ENCODE measurements around the gene C1orf159.

The C1orf159 gene

DNA sequence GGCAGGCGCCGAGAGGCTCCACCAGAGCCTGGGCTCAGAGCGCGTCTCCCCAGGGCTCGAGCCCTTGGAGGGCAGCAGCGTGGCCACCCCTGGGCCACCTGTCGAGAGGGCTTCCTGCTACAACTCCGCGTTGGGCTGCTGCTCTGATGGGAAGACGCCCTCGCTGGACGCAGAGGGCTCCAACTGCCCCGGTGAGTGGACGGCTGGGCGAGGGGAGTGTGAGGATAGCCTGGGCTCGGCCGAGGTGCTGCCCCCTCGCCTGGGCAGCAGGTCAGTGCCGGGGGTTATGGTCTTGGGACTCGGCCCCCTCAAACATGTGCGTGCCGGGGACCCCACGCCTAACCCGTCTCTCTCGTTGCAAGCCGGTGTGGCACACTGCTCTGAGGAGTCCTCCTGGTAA, 69.1 kb downstream of the C1orf159 start:
- no peak for TF ChIP-seq GATA1 (IDR thresholded peaks at IDR 0.05; ENCODE audit: low read depth, low read length)
- TF ChIP-seq POLR2A (IDR thresholded peaks at IDR 0.05; ENCODE audit: low read length): no peak
- no peak for DNase-seq

DNA sequence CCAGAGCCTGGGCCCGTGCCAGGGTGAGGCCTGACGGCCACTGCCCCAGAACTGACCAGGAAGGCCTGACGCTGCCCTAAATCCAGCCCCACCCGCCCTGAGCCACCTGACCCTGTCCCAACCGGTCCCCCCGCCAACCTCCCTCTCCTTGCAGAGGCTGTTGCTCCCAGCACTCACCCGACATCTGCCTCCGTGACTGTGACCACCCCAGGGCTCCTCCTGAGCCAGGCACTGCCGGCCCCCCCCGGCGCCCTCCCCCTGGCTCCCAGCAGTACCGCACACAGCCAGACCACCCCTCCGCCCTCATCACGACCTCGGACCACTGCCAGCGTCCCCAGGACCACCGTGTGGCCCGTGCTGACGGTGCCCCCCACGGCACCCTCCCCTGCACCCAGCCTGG, 69.6 kb downstream of the C1orf159 start:
- no peak for DNase-seq
- TF ChIP-seq GATA1 (IDR thresholded peaks at IDR 0.05; ENCODE audit: low read depth, low read length) (no peak), POLR2A (IDR thresholded peaks at IDR 0.05; ENCODE audit: low read length) (no peak)

DNA sequence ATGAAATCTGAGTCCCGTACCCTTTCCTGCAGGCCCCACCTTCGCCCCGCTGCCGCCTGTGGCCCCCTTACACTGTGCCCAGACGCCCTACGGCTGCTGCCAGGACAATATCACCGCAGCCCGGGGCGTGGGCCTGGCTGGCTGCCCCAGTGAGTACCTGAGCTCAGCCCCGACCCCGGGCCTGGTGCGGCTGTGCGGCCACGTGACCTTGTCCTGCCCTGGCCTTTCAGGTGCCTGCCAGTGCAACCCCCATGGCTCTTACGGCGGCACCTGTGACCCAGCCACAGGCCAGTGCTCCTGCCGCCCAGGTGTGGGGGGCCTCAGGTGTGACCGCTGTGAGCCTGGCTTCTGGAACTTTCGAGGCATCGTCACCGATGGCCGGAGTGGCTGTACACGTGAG, 70.8 kb downstream of the C1orf159 start:
- no peak for DNase-seq
- TF ChIP-seq POLR2A (IDR thresholded peaks at IDR 0.05; ENCODE audit: low read length) (no peak), GATA1 (IDR thresholded peaks at IDR 0.05; ENCODE audit: low read depth, low read length) (no peak)

DNA sequence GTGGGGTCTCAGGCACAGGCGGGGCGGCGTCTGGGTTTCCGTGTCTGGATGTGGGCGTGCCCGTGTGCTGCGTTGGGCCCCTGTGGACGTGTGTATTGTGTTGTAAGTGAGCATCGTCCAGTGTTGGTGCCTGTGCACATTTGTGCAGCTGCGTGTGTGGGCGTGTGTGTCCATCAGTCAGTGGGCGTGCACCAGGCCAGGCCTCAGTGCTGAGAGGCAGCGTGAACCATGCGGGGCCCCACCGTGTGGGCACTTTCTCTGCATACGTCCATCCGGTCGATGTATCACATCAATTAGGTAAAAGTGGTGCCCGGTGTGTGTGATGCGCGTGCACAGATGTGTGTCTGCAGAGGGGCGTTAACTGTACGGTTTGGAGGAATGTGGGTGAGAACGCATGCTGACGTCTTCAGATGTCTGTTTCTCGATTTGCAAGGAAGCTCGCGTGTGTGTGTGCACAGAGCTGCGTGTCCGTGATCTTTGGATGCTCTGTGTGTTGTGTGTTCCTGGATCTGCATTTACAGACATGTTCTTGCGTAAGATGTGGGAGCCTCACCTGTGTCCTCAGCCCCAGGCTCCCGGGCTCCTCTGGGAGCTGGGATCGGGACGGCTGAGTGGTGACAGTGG, 71.3 kb downstream of the C1orf159 start:
- TF ChIP-seq GATA1 (IDR thresholded peaks at IDR 0.05; ENCODE audit: low read depth, low read length) (no peak), POLR2A (IDR thresholded peaks at IDR 0.05; ENCODE audit: low read length) (no peak)
- DNase-seq: no peak

DNA sequence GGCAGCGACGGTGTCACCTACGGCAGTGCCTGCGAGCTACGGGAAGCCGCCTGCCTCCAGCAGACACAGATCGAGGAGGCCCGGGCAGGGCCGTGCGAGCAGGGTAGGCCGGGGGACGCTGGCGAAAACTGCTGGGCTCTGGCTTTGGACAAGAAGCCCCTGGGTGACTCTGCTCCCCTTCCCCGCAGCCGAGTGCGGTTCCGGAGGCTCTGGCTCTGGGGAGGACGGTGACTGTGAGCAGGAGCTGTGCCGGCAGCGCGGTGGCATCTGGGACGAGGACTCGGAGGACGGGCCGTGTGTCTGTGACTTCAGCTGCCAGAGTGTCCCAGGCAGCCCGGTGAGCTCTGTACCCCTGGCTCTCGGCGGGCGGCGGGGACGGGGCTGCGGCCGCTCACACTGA, 72.0 kb downstream of the C1orf159 start:
- TF ChIP-seq GATA1 (IDR thresholded peaks at IDR 0.05; ENCODE audit: low read depth, low read length): no peak
- no peak for TF ChIP-seq POLR2A (IDR thresholded peaks at IDR 0.05; ENCODE audit: low read length)
- no peak for DNase-seq

DNA sequence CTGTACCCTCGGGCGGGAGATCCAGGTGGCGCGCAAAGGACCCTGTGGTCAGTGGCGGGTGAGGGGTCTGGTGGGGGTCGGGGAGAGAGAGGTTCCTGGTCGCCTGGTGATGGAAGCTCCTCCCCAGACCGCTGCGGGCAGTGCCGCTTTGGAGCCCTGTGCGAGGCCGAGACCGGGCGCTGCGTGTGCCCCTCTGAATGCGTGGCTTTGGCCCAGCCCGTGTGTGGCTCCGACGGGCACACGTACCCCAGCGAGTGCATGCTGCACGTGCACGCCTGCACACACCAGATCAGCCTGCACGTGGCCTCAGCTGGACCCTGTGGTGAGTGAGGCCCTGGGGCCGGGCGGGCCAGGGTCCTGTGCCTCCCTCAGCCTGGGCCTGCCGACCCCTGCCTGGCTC, 72.5 kb downstream of the C1orf159 start:
- DNase-seq: no peak
- TF ChIP-seq GATA1 (IDR thresholded peaks at IDR 0.05; ENCODE audit: low read depth, low read length) (no peak), POLR2A (IDR thresholded peaks at IDR 0.05; ENCODE audit: low read length) (no peak)

DNA sequence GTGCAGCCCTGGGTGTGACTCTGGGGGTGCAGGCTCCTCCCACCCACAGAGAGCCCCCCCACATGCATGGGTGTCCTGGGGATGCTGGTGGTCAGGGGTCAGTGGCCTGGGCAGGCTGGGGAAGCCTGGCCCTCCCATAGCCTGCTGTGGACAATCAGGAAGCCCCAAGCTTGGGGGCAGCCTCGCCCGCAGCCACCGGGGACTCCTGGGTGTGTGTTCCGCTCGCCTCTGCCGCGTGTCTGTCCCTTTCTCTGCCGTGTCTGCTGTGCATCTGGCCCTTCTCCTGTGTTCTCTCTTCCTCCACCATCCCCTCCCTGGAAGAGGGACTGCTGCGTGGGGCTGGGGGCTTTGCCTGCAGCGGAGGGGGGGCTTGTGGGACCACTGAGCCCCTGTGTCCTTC, 73.1 kb downstream of the C1orf159 start:
- DNase-seq: peak; percentile 21 to 30
- TF ChIP-seq GATA1 (IDR thresholded peaks at IDR 0.05; ENCODE audit: low read depth, low read length): no peak
- TF ChIP-seq POLR2A (IDR thresholded peaks at IDR 0.05; ENCODE audit: low read length): no peak

DNA sequence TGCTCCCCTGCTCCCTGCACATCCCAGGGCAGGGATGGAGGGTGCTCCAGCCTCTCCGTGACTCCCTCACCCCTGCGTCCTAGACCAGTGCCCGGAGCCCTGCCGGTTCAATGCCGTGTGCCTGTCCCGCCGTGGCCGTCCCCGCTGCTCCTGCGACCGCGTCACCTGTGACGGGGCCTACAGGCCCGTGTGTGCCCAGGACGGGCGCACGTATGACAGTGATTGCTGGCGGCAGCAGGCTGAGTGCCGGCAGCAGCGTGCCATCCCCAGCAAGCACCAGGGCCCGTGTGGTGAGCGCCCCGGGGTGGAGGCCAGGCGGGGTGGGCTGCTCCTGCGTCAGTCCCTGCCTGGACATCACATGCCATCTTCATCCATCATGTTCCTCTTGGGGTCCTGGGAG, 74.0 kb downstream of the C1orf159 start:
- DNase-seq: no peak

DNA sequence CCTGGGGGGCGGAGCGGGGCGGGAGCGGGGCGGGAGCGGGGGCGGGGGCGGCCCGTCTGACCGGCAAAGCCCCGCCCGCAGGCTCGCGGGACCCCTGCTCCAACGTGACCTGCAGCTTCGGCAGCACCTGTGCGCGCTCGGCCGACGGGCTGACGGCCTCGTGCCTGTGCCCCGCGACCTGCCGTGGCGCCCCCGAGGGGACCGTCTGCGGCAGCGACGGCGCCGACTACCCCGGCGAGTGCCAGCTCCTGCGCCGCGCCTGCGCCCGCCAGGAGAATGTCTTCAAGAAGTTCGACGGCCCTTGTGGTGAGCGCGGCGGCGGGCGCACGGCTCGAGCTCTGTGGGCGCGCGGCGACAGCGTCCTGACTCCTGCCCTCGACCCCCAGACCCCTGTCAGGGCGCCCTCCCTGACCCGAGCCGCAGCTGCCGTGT, 74.8 kb downstream of the C1orf159 start:
- TF ChIP-seq POLR2A (IDR thresholded peaks at IDR 0.05; ENCODE audit: low read length) (no peak), GATA1 (IDR thresholded peaks at IDR 0.05; ENCODE audit: low read depth, low read length) (no peak)
- no peak for DNase-seq

More for the DNA sequence above, 74.0 kb downstream of the C1orf159 start:
- no peak for TF ChIP-seq GATA1 (IDR thresholded peaks at IDR 0.05; ENCODE audit: low read depth, low read length)
- no peak for TF ChIP-seq POLR2A (IDR thresholded peaks at IDR 0.05; ENCODE audit: low read length)

DNA sequence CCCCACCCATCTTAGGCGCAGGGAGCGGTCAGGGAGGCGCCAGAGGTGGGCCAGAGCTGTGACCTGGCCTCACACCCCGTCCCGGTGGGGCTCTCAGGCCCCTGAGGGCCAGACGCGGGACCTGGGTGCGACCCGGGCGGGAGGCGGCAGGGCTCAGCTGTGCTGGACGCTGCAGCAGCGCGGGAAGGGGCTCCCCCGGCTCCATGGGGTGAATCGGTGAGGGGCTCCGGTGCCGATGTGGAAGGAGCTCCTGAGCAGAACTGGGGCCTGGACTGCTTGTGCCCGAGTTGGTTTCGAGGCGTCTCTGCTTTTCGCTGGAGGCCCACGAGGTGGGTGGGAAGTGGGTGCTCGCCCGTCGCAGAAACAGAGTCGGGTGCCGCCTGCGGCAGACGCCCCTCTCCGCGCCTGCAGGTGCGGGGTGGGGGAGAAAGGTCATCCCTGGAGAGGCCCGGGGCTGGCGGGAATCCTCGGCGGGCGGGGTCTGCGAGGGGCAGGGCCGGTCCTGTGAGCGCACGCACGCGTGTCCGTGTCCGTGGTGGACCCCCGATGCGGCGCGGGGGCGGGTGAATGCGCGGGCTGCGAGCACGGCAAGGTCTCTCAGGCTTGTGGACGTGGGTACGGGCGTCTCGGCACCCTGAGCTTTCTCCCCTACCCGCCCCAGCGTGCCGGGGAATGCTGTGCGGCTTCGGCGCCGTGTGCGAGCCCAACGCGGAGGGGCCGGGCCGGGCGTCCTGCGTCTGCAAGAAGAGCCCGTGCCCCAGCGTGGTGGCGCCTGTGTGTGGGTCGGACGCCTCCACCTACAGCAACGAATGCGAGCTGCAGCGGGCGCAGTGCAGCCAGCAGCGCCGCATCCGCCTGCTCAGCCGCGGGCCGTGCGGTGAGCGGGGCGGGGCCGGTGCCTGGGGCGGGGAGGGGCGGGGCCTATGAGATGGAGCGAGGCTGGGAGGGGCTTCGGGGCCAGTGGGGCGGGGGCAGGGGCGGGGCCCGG, 75.6 kb downstream of the C1orf159 start:
- peak; percentile 85 to 89 for DNase-seq
- no peak for TF ChIP-seq POLR2A (IDR thresholded peaks at IDR 0.05; ENCODE audit: low read length)
- TF ChIP-seq GATA1 (IDR thresholded peaks at IDR 0.05; ENCODE audit: low read depth, low read length): no peak

DNA sequence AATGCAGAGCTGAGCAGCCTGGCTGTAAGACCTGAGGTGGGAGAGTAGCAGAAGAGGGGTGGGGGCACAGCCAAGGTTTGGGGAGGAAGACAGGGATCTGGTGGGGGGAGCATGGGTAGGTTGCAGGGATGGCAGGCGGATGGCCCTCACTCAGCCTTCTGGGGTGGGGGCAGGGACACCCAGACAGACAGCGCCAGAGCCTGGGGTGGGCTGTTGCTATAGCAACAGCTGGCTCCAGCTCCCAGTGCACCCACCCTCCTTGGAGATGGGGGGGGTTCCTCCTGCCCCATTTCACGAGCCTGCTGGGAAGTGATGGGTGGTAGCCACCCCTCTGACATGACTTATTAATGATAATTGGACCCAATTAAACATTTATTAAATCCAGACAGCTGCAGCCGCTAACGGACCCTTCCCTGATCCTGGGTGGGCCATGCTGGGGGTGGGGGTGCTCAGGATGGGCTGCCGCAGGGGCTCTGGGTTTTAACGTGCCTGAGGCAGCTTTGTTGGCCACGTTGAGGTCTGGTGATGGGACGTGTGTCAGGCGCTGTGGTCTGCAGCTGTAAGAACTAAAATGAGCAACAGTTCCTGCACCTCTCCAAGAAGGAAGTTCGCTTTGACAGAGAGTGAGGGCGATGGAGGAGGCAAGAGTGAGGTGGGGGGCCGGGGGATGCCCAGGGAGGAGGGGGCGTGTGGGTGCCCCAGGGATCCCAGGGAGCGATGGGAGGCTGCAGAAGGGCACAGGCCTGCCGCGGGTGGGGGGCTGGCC, 76.6 kb downstream of the C1orf159 start:
- DNase-seq: no peak
- TF ChIP-seq POLR2A (IDR thresholded peaks at IDR 0.05; ENCODE audit: low read length) (no peak), GATA1 (IDR thresholded peaks at IDR 0.05; ENCODE audit: low read depth, low read length) (no peak)

DNA sequence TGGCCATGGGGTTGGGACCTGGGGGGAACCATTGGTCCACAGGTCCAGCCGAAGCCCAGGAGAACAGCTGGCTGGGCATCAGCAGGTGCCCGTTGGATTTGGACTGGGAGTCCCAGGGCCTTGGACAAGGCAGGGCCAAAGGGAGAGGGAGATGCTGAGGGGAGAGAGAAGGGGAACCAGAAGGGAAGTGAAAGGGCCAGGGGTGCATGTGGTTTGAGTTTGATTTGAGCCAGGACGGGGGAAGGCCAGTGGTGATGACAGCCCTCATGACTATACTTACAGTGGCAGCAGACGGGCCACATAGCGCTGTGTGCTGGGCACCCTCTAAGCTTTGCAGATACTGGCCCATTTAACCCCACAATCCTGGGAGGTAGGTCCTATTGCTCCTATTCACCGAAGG, 77.2 kb downstream of the C1orf159 start:
- TF ChIP-seq POLR2A (IDR thresholded peaks at IDR 0.05; ENCODE audit: low read length) (no peak), GATA1 (IDR thresholded peaks at IDR 0.05; ENCODE audit: low read depth, low read length) (no peak)
- no peak for DNase-seq

DNA sequence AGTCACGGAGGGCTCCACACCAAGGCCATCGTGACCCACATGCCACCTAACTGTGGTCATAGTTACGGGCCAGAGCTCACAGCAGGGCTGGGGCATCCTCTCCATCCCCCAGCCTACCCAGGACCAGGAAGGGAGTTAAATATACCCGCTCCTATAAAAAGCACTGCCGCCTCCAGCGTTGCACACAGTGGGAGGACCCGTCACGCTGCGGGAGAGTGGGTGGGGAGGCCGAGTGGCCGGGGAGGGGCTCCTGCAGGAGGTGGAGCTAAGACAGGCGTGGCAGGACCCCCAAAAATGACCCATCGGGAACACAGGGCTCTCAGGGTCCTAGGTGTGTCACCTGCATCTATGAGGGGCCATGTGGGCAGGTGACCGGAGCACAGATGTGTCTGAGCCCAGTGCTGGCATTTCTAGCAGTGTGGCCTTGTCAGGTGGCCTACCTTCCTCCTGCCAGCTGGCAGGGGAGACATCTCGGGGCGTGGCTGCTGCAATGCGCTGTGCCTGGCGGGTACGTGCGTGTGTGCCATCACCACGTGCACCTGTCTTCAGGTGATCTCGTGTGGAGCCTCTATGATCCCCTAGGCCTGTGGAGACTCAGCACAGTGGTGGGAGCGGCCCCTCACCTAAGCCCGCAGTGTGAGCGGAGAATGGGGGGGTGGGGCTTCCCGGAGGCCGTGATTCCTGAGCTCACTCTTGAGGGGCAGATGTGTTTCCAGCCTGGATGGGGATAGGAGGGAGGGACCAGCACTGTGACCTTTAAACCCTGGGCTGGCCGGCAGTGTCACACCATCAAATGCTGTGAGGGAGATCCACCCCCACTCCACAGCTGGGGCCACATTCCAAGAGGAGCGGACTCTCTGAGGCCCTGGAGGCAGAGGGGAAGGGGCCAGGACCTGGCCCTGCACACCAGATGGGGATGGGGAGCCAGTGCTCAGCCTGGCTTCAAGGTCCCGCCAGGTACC, 78.2 kb downstream of the C1orf159 start:
- TF ChIP-seq GATA1 (IDR thresholded peaks at IDR 0.05; ENCODE audit: low read depth, low read length) (no peak), POLR2A (IDR thresholded peaks at IDR 0.05; ENCODE audit: low read length) (no peak)

More for the DNA sequence above, 78.2 kb downstream of the C1orf159 start:
- no peak for DNase-seq

Measured in erythroblast (primary cell).